Fibroblast of the aortic adventitia (primary cell): Measurements from ENCODE around the gene CRTC3. TPM values are rescaled to one million over a fixed set of nuclear protein-coding genes. Genes with fewer than 3 reads are reported as not detected.

Experiments
- DNase-seq: peaks from one replicate; pipeline ENCODE4 v3.0.0-alpha.2; 2010; ENCODE audit warnings: low read depth
- H3K4me3 ChIP-seq: 2 replicates; pipeline ENCODE4 v1.5.1; 2011; ENCODE audit warnings: low read depth, mild to moderate bottlenecking, control low read depth, low read length, moderate library complexity
- total RNA-seq: library from RNA; depleted of rRNA; stranded (reverse); fragments of >200 nt; gene quantifications from 2 replicates; pipeline ENCODE4 v1.2.3, GENCODE V29; 2012; ENCODE audit warnings: low replicate concordance
- TF ChIP-seq, protein P1 (sequence below): IDR thresholded peaks from 2 replicates; pipeline ENCODE4 v1.5.1; 2011; ENCODE audit warnings: mild to moderate bottlenecking, low read length, control low read depth, inconsistent platforms; ENCODE audit not compliant: insufficient read depth

CRTC3 gene
- total RNA-seq, 1 donor = 15.7 TPM

GRCh38 chr15:90617668-90618097 is 88.0 kb downstream of the CRTC3 start:
- H3K4me3 ChIP-seq = no peak overlapping the region
- TF ChIP-seq, protein P1, sequence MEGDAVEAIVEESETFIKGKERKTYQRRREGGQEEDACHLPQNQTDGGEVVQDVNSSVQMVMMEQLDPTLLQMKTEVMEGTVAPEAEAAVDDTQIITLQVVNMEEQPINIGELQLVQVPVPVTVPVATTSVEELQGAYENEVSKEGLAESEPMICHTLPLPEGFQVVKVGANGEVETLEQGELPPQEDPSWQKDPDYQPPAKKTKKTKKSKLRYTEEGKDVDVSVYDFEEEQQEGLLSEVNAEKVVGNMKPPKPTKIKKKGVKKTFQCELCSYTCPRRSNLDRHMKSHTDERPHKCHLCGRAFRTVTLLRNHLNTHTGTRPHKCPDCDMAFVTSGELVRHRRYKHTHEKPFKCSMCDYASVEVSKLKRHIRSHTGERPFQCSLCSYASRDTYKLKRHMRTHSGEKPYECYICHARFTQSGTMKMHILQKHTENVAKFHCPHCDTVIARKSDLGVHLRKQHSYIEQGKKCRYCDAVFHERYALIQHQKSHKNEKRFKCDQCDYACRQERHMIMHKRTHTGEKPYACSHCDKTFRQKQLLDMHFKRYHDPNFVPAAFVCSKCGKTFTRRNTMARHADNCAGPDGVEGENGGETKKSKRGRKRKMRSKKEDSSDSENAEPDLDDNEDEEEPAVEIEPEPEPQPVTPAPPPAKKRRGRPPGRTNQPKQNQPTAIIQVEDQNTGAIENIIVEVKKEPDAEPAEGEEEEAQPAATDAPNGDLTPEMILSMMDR = no peak
- no peak for DNase-seq

DNA sequence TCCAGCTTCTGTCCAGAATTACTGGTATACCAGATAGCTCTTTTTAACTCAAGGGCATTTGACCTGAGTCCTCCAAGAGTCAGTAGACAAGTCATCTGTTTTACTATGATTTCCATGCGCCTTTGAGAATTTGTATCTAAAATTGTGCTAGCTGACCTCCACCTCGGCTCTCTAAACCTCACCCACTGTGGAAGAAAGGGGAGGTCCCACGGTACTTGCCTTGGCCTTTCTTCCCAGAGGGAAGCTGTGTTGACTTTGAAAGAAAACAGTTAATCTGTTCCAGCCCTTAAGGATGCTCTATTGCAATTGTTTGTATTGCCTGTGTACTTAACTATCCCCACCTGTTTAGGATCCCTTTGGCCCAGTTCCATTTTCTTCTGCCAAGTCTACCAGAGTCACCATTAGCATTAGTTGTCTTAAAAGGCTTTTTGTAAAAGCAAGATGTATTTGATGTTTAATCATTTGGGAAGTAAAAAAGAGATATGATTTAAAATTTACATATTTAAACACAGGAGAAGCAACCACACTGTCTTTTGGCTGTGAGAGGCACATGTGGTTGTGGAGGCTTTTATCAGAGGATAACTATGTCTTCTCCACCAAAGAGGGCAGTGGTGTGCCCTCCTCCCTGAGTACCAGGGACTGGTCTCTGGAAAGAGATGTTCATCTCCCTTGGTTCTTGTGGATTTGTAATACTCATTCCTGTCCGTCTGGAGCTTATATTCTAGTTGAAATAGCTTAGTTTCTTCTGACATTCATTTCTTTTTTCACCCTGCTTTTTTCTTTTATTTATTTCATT is 88.8 kb downstream of the CRTC3 start:
- DNase-seq = no peak
- no peak overlapping the region for H3K4me3 ChIP-seq
- TF ChIP-seq, protein P1 = no peak

DNA sequence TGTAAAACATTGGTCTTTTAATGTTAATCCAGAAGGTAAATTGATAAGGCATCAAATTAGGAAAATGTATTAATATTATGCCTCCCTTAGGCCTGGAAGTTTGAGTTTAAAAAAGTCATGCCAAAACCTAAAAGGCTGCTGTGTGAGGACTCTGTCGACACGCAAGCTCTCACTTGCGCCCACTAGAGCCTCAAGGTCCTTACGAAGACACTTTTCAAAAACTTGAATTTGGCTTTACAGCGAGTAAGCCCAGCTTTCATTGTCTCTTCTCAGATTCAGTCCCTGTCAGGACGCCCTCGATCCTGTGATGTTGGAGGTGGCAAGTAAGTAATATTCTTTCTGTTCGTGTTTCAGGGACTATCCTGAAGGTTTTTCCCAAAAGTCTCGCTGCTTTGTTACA is 89.7 kb downstream of the CRTC3 start:
- DNase-seq = no peak
- TF ChIP-seq, protein P1 = no peak
- no peak overlapping the region for H3K4me3 ChIP-seq

DNA sequence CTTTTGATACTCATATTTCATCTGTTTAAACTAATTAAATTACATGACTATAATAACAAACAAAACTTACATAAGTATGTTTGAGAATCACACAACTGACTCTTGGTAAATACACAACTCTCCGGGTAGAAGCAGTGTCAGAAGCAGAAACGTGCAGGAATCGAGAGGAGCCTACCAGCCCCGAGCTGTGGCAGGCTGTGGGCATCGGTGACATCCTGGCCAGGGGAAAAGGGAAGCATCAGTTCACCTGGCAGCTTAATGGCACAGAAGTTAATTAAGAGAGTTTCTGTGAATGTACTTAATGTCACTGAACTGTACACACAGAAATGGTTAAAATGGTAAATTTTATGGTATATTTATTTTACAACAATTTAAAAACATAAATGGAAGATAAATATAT is 90.2 kb downstream of the CRTC3 start:
- TF ChIP-seq, protein P1 = no peak
- DNase-seq = no peak
- no peak overlapping the region for H3K4me3 ChIP-seq

- H3K4me3 ChIP-seq = no peak overlapping the region
- DNase-seq = no peak
- TF ChIP-seq, protein P1 = no peak
Observed at GRCh38 chr15:90620379-90621067, 90.8 kb downstream of the CRTC3 start.

DNA sequence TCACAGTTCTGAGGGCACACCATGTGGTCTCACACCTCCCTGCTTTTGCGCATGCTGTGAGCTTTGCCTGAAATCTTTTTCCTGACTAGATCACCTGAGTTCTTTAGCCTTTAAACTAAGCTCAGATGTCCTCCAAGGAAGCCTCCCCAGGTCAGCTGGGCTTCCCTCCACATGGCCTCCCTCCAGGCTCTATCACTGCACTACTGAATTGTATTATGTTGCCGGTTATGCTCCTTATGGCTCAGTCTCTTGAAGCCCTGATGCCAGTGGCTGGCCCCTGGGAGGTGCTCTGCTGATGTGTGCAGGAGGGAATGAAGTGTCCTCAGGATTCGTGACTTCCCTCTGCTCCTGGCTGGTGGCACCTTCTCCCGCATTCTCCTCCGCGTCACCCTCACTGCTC is 94.1 kb downstream of the CRTC3 start:
- no peak for DNase-seq
- H3K4me3 ChIP-seq = no peak overlapping the region
- TF ChIP-seq, protein P1 = no peak
